Activated T-cell treated with anti-CD3 and anti-CD28 coated beads for 48 hours (primary cell): Measurements from ENCODE around the gene FMO2.

Experiments used
- DNase-seq: peaks from one replicate; pipeline ENCODE4 v3.0.0-alpha.2; 2020; ENCODE audit warnings: low read depth

The FMO2 gene

DNA sequence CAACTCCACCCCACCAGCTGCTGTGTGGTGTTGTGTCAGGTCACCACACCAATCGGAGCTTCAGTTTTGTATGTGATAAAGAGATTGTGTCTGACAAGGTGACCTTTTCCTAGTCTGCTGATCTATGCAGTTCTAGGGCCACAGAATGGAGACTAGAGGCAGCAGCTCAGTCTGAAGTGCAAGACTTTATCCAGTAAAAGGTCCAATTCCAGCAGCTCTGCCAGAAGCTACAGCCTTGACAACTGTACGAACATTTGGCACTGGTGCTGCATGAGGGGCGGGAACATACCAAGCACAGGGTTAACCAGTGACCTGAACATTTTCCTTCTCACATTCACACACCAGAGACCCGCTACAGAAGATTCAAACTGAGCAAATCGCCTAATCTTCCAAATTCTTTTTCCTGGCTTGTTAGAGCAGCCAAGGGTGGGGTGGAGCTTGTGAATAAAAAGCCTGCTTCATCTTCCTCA is 72.5 kb downstream of the FMO2 start:
- no peak for DNase-seq

DNA sequence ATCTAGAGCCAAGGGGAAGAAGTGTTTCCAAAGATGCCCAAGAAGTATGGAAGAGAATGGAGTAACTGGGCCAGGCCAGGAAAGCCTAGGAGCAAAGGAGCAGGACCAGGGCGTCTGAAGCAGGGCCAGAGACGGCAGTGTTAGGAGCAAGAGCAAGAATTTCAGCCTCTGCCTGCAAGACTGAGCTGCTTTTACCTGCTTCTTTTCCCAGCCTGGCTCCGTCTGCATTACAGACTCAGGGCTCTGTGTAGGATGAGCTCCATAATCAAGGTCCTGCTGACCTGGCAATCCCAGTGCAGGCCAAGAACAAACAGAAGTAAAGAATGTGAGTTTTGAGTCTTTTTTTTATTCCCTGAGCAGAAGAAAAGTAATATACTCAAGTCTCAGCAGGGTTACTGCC is 73.3 kb downstream of the FMO2 start:
- no peak for DNase-seq

DNA sequence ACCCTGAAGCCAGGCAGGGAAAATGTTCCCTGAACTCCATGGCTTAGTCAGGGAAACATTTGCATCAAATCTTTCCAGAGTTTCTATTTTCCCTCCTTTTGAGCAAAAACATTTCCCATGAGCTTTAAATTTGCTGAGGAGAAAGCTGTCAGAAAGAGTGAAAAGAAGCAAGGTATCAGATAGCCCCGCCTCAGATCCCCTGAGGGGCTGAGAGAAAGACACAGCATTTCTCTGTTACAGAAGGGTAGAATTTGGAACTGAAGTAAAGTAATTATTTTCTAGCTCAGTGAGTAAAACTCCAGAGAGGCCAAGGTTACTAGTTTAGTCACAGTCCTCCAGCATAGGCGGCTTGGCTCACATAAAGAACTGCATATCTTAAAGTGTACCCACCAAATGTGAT is 73.8 kb downstream of the FMO2 start:
- DNase-seq = no peak
